Lower leg skin (tissue), 4 donors: ENCODE data around the gene MFSD6L. TPM values are rescaled to one million over a fixed set of nuclear protein-coding genes. Genes with fewer than 3 reads are reported as not detected.
"Not testable (repeated sequence)": the region's sequence is repeated elsewhere in the genome, so short reads cannot be mapped to it uniquely, and the experiment has no call there.

Experiments used
- DNase-seq, 2 donors: peaks; one replicate each; pipeline ENCODE4 v3.0.0-alpha.2; 2019; ENCODE audit warnings: low spot score in 2 of 2
- H3K4me3 ChIP-seq: fragments of 200-600 bp; sonication (generic); 2 replicates; pipeline ENCODE4 v1.5.1; 2017; ENCODE audit warnings: mild to moderate bottlenecking, low read depth; ENCODE audit not compliant: poor library complexity, severe bottlenecking
- CTCF ChIP-seq, 3 donors: fragments of 450-650 bp; IDR thresholded peaks; one replicate each; pipeline ENCODE4 v1.5.1; 2016; ENCODE audit warnings: antibody characterized with exemption in 3 of 3, mild to moderate bottlenecking in 3 of 3, moderate library complexity in 2 of 3
- POLR2A ChIP-seq, 2 donors: fragments of 450-650 bp; IDR thresholded peaks; one replicate each; pipeline ENCODE4 v1.6.1; 2016 to 2017; ENCODE audit warnings: antibody characterized with exemption in 2 of 2, mild to moderate bottlenecking in 1 of 2, moderate library complexity in 1 of 2
- WGBS, 2 donors: methylation state at CpG; one replicate each; pipeline ENCODE4 v1.1.5; 2018; 5-methylcytosine and 5-hydroxymethylcytosine counted together
- intact Hi-C: fragments of 100-400 bp; cut with DNase I; formaldehyde crosslinking; loops from one replicate; pipeline ENCODE4 v1.15.0; 2023; ENCODE audit warnings: low total_unique reads
- total RNA-seq, 4 donors: library from RNA; depleted of rRNA; stranded (reverse); fragments of >200 nt; gene quantifications; one replicate each; pipeline ENCODE4 v1.1.0, GENCODE V29; 2016

The MFSD6L gene
- total RNA-seq, 4 donors from 2014 or later: 0.19 to 0.23 TPM; not detected in 2

DNA sequence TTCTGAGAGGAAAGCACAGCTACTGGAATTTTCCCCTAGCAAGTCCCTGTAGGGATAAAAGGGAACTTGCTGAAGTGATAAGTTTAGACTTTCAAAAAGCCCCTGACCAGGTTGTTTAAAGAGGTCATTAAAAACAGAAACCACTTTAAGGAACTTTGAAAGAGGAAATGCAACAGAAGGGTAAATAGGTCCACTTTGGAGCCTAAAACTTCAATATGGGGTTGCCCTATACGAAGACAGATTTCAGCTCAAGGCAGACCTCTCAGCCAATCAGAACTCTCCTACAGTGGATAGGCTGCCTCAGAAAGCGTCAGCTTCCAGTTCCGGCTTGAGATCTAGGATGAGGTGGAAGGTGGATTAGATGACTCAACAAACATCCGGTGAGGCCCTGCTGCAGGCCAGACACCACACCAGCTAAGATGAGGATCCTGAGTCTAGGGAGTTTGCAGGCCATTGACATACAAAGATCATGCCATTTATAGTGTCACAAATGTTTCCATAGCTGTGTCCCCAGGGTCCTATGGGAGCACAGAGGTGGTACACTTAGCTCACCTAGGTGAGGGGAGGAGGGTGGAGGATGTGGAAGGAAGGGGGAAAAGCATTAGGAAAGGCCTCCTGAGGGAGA is 7.9 kb upstream of the MFSD6L start:
- DNase-seq: peak in 1 of 2 donors; percentile 26
- 61 to 79% methylated on average over 4 of the region's 4 CpGs for WGBS, 2 donors
- TF ChIP-seq POLR2A (IDR thresholded peaks at IDR 0.05) (no peak), CTCF (IDR thresholded peaks at IDR 0.05) (no peak)
- intact Hi-C loops: no loop called here
- H3K4me3 ChIP-seq: no peak overlapping the region

- peak; percentile 0 to 20 for DNase-seq
- no peak for TF ChIP-seq CTCF (IDR thresholded peaks at IDR 0.05)
- TF ChIP-seq POLR2A (IDR thresholded peaks at IDR 0.05): no peak
- intact Hi-C loops: no loop called here
- H3K4me3 ChIP-seq: no peak overlapping the region
- WGBS, 2 donors: 67 to 74% methylated on average over 3 of the region's 3 CpGs
Measured at GRCh38 chr17:8806253-8806925, 7.2 kb upstream of the MFSD6L start.

GRCh38 chr17:8805396-8805795 is 6.2 kb upstream of the MFSD6L start:
- peak in 1 of 2 donors; percentile 28 for DNase-seq
- intact Hi-C loops, H3K4me3 ChIP-seq: not testable (repeated sequence)
- WGBS, 2 donors: 82 to 84% methylated on average over 10 of the region's 10 CpGs

DNA sequence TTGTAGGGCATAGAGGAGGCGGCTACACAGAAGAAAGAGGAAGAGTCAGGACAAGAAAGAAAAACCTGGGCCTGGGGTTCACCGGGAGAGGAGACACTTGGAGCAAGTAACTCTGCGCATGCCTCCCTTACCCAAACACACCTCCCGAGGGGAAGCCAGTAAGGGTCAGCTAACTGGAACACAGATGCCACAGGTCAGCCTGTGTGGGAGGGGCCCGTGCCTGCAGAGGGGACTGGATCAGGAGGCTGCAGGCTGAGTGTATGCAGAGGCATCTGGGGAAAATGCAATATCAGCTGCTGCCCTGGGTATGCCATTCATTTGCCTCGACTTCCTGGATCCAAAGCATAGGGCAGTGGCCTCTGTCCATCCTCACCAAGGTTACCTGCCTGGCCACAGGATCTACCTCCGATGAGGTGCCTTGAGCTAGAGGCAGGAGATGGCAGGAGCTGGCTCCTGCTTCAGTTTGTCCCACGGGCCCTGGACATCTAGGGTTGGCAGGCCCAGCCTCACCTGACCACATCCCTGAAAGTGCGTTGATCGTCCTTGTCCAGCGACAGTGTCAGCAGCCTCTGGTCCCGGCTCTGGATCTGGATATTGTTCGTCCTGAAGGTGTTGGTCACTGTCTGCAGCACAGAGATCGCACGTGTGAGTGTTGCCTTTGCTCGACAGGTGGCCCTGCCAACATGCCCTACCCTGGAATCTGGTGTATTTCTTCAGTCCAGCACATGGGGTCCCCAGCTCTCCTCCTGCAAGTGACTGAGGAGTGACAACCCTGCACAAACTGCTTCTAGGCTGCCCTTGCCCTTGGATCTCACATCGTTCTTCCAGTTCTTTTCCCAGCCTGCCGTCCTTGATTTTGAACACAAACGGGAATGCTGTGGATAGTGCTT is 4.6 kb upstream of the MFSD6L start:
- H3K4me3 ChIP-seq: no peak overlapping the region
- TF ChIP-seq CTCF (IDR thresholded peaks at IDR 0.05): no peak
- no peak for TF ChIP-seq POLR2A (IDR thresholded peaks at IDR 0.05)
- intact Hi-C loops: no loop called here
- DNase-seq: peak in 1 of 2 donors; percentile 76
- 75 to 80% methylated on average over 19 of the region's 19 CpGs for WGBS, 2 donors

- TF ChIP-seq CTCF (IDR thresholded peaks at IDR 0.05) (no peak), POLR2A (IDR thresholded peaks at IDR 0.05) (no peak)
- H3K4me3 ChIP-seq: no peak overlapping the region
- DNase-seq: peak in 1 of 2 donors; percentile 58
- WGBS, 2 donors: 68 to 71% methylated on average over 6 of the region's 6 CpGs
- intact Hi-C loops: no loop called here
Measured at GRCh38 chr17:8801135-8801840, 2.1 kb upstream of the MFSD6L start.
